Fibroblast of lung (primary cell): ENCODE results near the gene CRYBG1.

Experiments used
- EZH2 ChIP-seq: IDR thresholded peaks from 2 replicates; pipeline ENCODE4 v1.5.1; 2012; ENCODE audit warnings: low read length, control low read depth, mild to moderate bottlenecking; ENCODE audit errors: missing control alignments
- TF ChIP-seq, protein P1 (sequence below), 2 donors: IDR thresholded peaks in 1 of 2; conservative IDR thresholded peaks in 1 of 2; 1 replicate in 1 of 2; 2 replicates in 1 of 2; pipeline ENCODE4 v1.5.1; 2011 to 2012; ENCODE audit warnings: low read length in 2 of 2, control low read depth in 1 of 2, inconsistent platforms in 1 of 2, low read depth in 1 of 2, mild to moderate bottlenecking in 1 of 2

DNA sequence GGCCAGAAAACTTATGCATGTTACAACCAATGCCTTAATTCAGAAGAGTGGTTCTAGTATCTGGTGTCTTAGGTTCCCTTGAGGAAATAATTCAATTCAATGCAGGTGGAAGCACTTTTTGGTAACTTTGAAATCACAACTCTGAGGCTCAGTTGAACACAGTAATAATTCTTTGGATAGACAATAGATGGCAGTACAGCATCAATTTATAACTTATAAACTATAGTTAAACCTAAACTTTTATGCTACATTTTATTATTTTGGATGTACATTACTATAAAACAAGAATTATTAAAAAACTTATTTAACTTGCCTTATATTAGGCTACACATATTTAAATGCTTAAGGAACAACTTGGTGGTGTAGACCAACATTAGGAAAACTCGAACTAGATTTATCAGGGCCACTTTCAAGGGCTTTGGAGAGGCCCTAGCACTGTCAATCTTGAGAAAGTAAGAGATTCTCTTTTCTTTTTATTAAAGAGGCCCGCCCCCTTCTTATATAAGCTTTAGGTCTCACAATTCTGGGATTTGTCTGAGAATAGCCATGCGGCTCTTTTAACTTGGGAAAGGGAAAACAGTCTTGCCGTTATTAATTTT is 85.9 kb downstream of the CRYBG1 start:
- TF ChIP-seq, protein P1, sequence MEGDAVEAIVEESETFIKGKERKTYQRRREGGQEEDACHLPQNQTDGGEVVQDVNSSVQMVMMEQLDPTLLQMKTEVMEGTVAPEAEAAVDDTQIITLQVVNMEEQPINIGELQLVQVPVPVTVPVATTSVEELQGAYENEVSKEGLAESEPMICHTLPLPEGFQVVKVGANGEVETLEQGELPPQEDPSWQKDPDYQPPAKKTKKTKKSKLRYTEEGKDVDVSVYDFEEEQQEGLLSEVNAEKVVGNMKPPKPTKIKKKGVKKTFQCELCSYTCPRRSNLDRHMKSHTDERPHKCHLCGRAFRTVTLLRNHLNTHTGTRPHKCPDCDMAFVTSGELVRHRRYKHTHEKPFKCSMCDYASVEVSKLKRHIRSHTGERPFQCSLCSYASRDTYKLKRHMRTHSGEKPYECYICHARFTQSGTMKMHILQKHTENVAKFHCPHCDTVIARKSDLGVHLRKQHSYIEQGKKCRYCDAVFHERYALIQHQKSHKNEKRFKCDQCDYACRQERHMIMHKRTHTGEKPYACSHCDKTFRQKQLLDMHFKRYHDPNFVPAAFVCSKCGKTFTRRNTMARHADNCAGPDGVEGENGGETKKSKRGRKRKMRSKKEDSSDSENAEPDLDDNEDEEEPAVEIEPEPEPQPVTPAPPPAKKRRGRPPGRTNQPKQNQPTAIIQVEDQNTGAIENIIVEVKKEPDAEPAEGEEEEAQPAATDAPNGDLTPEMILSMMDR (conservative IDR thresholded peaks at IDR 0.05 in 1 of 2, IDR thresholded peaks at IDR 0.05 in 1 of 2; ENCODE audit: low read depth in 1 of 2, low read length in 2 of 2): peak in 1 of 2 donors; percentile 40
- TF ChIP-seq EZH2: no peak
